Endothelial cell of umbilical vein (primary cell): Measurements from ENCODE around the gene SIN3B. TPM values are rescaled to one million over a fixed set of nuclear protein-coding genes. Genes with fewer than 3 reads are reported as not detected.

Experiments used
- BruUV-seq: library from RNA; stranded (reverse); fragments of 400-500 nt; replicated peaks from 2 replicates; lab custom pipeline; 2021; lab: Mats Ljungman, UMichigan
- CTCF ChIA-PET: fragments of 300-600, 350-600 bp; sonication (Branson Sonifier 250); formaldehyde crosslinking; loops from one replicate; lab custom pipeline; 2021; ENCODE audit warnings: antibody characterized with exemption, inconsistent platforms; lab: Charles Lee
- POLR2A ChIA-PET: fragments of 300-600, 350-600 bp; sonication (Branson Sonifier 250); formaldehyde crosslinking; loops from one replicate; lab custom pipeline; 2021; ENCODE audit warnings: antibody characterized with exemption, inconsistent platforms; lab: Charles Lee
- DNase-seq: peaks from one replicate; pipeline ENCODE4 v3.0.0-alpha.2; 2011; ENCODE audit warnings: low read depth, low spot score
- FAIRE-seq: peaks from 2 replicates; lab custom pipeline; 2011; peaks lifted over from hg19 to GRCh38; lab: Jason Lieb, UNC
- H2AFZ ChIP-seq: 2 replicates; pipeline ENCODE4 v1.6.0; 2012; ENCODE audit warnings: low read depth, low read length, control low read depth, inconsistent platforms
- H3K27ac ChIP-seq: 2 replicates; pipeline ENCODE4 v1.5.1; 2011; ENCODE audit warnings: low read depth, mild to moderate bottlenecking, control low read depth, low read length, moderate library complexity; ENCODE audit not compliant: insufficient read depth
- H3K27me3 ChIP-seq, 2 experiments: 2 replicates each; pipeline versions ENCODE4 v1.6.0 to v1.6.1; 2011; ENCODE audit warnings: low read length in 2 of 2, mixed read lengths in 1 of 2; ENCODE audit not compliant: control insufficient read depth in 2 of 2, insufficient read depth in 2 of 2
- H3K36me3 ChIP-seq, 2 experiments: 2 replicates in 1 of 2; 3 replicates in 1 of 2; pipeline ENCODE4 v1.5.1; 2011; ENCODE audit warnings: low read length in 2 of 2, mild to moderate bottlenecking in 1 of 2, moderate library complexity in 1 of 2; ENCODE audit not compliant: control insufficient read depth in 2 of 2, insufficient read depth in 2 of 2; ENCODE audit errors: extremely low read depth in 1 of 2
- H3K4me1 ChIP-seq: 3 replicates; pipeline ENCODE4 v1.5.1; 2011; ENCODE audit warnings: mild to moderate bottlenecking, low read length; ENCODE audit not compliant: control insufficient read depth, insufficient read depth; ENCODE audit errors: extremely low read depth
- H3K4me2 ChIP-seq: 2 replicates; pipeline ENCODE4 v1.6.1; 2011; ENCODE audit warnings: low read length, control low read depth, mixed read lengths; ENCODE audit not compliant: insufficient read depth
- H3K4me3 ChIP-seq, 3 experiments: fragments of 200-600 bp in 1 of 3; sonication (generic), shearing (Covaris generic) in 1 of 3; replicated peaks in 1 of 3; 2 replicates each; pipeline ENCODE4 v1.5.1; 2011 to 2016; ENCODE audit warnings: control low read depth in 3 of 3, low read length in 3 of 3, mild to moderate bottlenecking in 2 of 3, inconsistent platforms in 1 of 3, low read depth in 1 of 3, moderate library complexity in 1 of 3; ENCODE audit not compliant: insufficient read depth in 1 of 3
- H3K79me2 ChIP-seq: 2 replicates; pipeline ENCODE4 v1.6.0; 2012; ENCODE audit warnings: low read length, inconsistent platforms; ENCODE audit not compliant: control insufficient read depth, insufficient read depth
- H3K9ac ChIP-seq: replicated peaks from 2 replicates; pipeline ENCODE3; 2011; ENCODE audit warnings: low read length, control low read depth; ENCODE audit not compliant: insufficient read depth; ENCODE audit errors: extremely low read depth
- H3K9me1 ChIP-seq: replicated peaks from 3 replicates; pipeline ENCODE4 v1.6.0; 2011; ENCODE audit warnings: mild to moderate bottlenecking, low read length; ENCODE audit not compliant: control insufficient read depth, insufficient read depth; ENCODE audit errors: extremely low read depth
- H3K9me3 ChIP-seq: replicated peaks from 2 replicates; pipeline ENCODE4 v1.5.1; 2012; ENCODE audit warnings: low read length, inconsistent platforms; ENCODE audit not compliant: control insufficient read depth, insufficient read depth
- H4K20me1 ChIP-seq: replicated peaks from 2 replicates; pipeline ENCODE3; 2011; ENCODE audit warnings: mild to moderate bottlenecking, low read length; ENCODE audit not compliant: control insufficient read depth, insufficient read depth; ENCODE audit errors: extremely low read depth
- CTCF ChIP-seq, 2 donors: IDR thresholded peaks; 1 replicate in 1 of 2; 2 replicates in 1 of 2; pipeline ENCODE4 v1.5.1; 2011; ENCODE audit warnings: low read length in 2 of 2, mild to moderate bottlenecking in 2 of 2, moderate library complexity in 2 of 2, control low read depth in 1 of 2, inconsistent platforms in 1 of 2, low read depth in 1 of 2; ENCODE audit not compliant: insufficient read depth in 1 of 2; ENCODE audit errors: extremely low read depth in 1 of 2
- EZH2 ChIP-seq: IDR thresholded peaks from 2 replicates; pipeline ENCODE4 v1.6.1; 2012; ENCODE audit warnings: borderline replicate concordance, low read depth, mild to moderate bottlenecking, moderate library complexity, low read length, inconsistent platforms; ENCODE audit not compliant: severe bottlenecking
- FOS ChIP-seq: IDR thresholded peaks from 2 replicates; pipeline ENCODE4 v1.6.1; 2011; ENCODE audit warnings: mild to moderate bottlenecking, low read length, moderate library complexity, borderline replicate concordance; ENCODE audit not compliant: insufficient read depth
- GATA2 ChIP-seq: IDR thresholded peaks from 2 replicates; pipeline ENCODE4 v1.7.0; 2011; ENCODE audit warnings: low read depth, mild to moderate bottlenecking, moderate library complexity, mixed read lengths, low read length; ENCODE audit not compliant: insufficient read length, insufficient read depth
- JUN ChIP-seq: IDR thresholded peaks from 2 replicates; pipeline ENCODE4 v1.6.1; 2011; ENCODE audit warnings: borderline replicate concordance, low read depth; ENCODE audit not compliant: insufficient read length, insufficient read depth
- MAX ChIP-seq: IDR thresholded peaks from 2 replicates; pipeline ENCODE4 v1.6.1; 2011; ENCODE audit not compliant: insufficient read depth, insufficient read length
- MYC ChIP-seq: IDR thresholded peaks from one replicate; pipeline ENCODE4 v1.6.1; 2011; ENCODE audit warnings: mild to moderate bottlenecking, low read depth, low read length
- POLR2A ChIP-seq: IDR thresholded peaks from 2 replicates; pipeline ENCODE4 v1.6.1; 2012; ENCODE audit warnings: low read depth, mild to moderate bottlenecking, control low read depth, low read length
- POLR2AphosphoS5 ChIP-seq: IDR thresholded peaks from 2 replicates; pipeline ENCODE4 v1.6.1; 2012; ENCODE audit warnings: low read depth, mild to moderate bottlenecking, control low read depth, low read length, moderate library complexity; ENCODE audit not compliant: insufficient read depth
- dilution Hi-C: fragments of 300-500 bp; cut with MboI; formaldehyde crosslinking; loops from one replicate; pipeline ENCODE4 v1.15.0; 2019; ENCODE audit warnings: low sequenced_read_pairs; ENCODE audit not compliant: extremely low pct_ligation_motif_present
- intact Hi-C: fragments of 100-400 bp; cut with micrococcal nuclease; formaldehyde crosslinking; loops from one replicate; pipeline ENCODE4 v1.10.0; 2022
- polyA plus RNA-seq, 4 experiments: library from polyadenylated mRNA; depleted of rRNA in 3 of 4; stranded (reverse) in 3 of 4; unstranded in 1 of 4; fragments of >200 nt; gene quantifications; 2 replicates each; pipeline versions ENCODE4 v1.2.1 to v1.2.3, GENCODE V29; 2011 to 2012; ENCODE audit warnings: missing spikeins in 1 of 4
- total RNA-seq: library from RNA; stranded (reverse); gene quantifications from 2 replicates; pipeline ENCODE4 v1.2.3, GENCODE V29; 2021

The SIN3B gene
- total and polyA plus RNA-seq, 2 donors (not counting 3 experiments of a cell fraction or from before 2014, with no cell fraction given): 46.2 to 75.0 TPM

- no peak overlapping the region for H3K27ac ChIP-seq
- H3K9me1 ChIP-seq: no peaks in the 10 kb centered on the region
- H2AFZ ChIP-seq: no peak overlapping the region
- TF ChIP-seq POLR2AphosphoS5 (no peak), CTCF (IDR thresholded peaks at IDR 0.05; ENCODE audit: extremely low read depth in 1 of 2, insufficient read depth in 1 of 2, low read depth in 1 of 2, low read length in 2 of 2) (no peak), JUN (no peak), POLR2A (no peak), EZH2 (no peak), GATA2 (no peak), MAX (no peak), MYC (no peak), FOS (no peak)
- no peaks in the 10 kb centered on the region for H3K9me3 ChIP-seq
- no peak overlapping the region for H3K4me3 ChIP-seq
- no peaks in the 10 kb centered on the region for H3K79me2 ChIP-seq
- BruUV-seq: no TSS peak
- intact Hi-C loops: loop anchor here (5.0 kb wide), 1 partner anchor 38 kb away; no protein-coding TSS in a partner anchor
- FAIRE-seq (no peak), DNase-seq (no peak)
- dilution Hi-C loops: no loop called here
- ChIA-PET POLR2A (no interaction called here), CTCF (no interaction called here)
- peaks cover 14% of the 10 kb centered on the region for H3K4me1 ChIP-seq
- no peaks in the 10 kb centered on the region for H3K27me3 ChIP-seq
- H4K20me1 ChIP-seq: no peaks in the 10 kb centered on the region
- H3K4me2 ChIP-seq: no peak overlapping the region
- H3K36me3 ChIP-seq: no peaks in the 10 kb centered on the region
- H3K9ac ChIP-seq: no peak overlapping the region
These were observed 60.8 kb downstream of the SIN3B start for GRCh38 chr19:16889883-16890460.
